GM10847 (cell line): ENCODE results near the gene ZSCAN26.

Experiments used
- POLR2A ChIP-seq: IDR thresholded peaks from 2 replicates; pipeline ENCODE4 v1.6.1; 2011; ENCODE audit not compliant: insufficient read length; ENCODE audit errors: extremely low read depth

Gene ZSCAN26

GRCh38 chr6:28280595-28281287 is 13.8 kb downstream of the ZSCAN26 start:
- TF ChIP-seq POLR2A: no peak

- peak; percentile 46 for TF ChIP-seq POLR2A
Measured at GRCh38 chr6:28281288-28282064, 14.5 kb downstream of the ZSCAN26 start, which contains the start of gene PGBD1. PGBD1 (plus strand) TSS chr6:28281572; CDS start chr6:28283814, 2,242 bp downstream.

GRCh38 chr6:28282926-28283325 is 16.0 kb downstream of the ZSCAN26 start:
- TF ChIP-seq POLR2A: no peak

- TF ChIP-seq POLR2A: no peak
Measured at GRCh38 chr6:28291573-28291972, 24.6 kb downstream of the ZSCAN26 start.

GRCh38 chr6:28295326-28295725 is 28.4 kb downstream of the ZSCAN26 start:
- TF ChIP-seq POLR2A: no peak

- TF ChIP-seq POLR2A: no peak
Measured at GRCh38 chr6:28296520-28297060, 29.6 kb downstream of the ZSCAN26 start.

- no peak for TF ChIP-seq POLR2A
Measured at GRCh38 chr6:28303570-28303969, 36.6 kb downstream of the ZSCAN26 start.

- no peak for TF ChIP-seq POLR2A
Measured at GRCh38 chr6:28311139-28311823, 44.3 kb downstream of the ZSCAN26 start.

- TF ChIP-seq POLR2A: no peak
Measured at GRCh38 chr6:28312939-28313338, 46.0 kb downstream of the ZSCAN26 start.

GRCh38 chr6:28315628-28316027 is 48.7 kb downstream of the ZSCAN26 start:
- TF ChIP-seq POLR2A: no peak

GRCh38 chr6:28322661-28323060 is 55.7 kb downstream of the ZSCAN26 start:
- no peak for TF ChIP-seq POLR2A

GRCh38 chr6:28323813-28324424 is 57.0 kb downstream of the ZSCAN26 start:
- TF ChIP-seq POLR2A: no peak

- no peak for TF ChIP-seq POLR2A
Measured at GRCh38 chr6:28326371-28326948, 59.5 kb downstream of the ZSCAN26 start.
